ENCODE measurements around the gene MED29. TPM values are rescaled to one million over a fixed set of nuclear protein-coding genes. Genes with fewer than 3 reads are reported as not detected.

Gene MED29
- total RNA-seq, 1 experiment from 2014 or later = 37.1 TPM

DNA sequence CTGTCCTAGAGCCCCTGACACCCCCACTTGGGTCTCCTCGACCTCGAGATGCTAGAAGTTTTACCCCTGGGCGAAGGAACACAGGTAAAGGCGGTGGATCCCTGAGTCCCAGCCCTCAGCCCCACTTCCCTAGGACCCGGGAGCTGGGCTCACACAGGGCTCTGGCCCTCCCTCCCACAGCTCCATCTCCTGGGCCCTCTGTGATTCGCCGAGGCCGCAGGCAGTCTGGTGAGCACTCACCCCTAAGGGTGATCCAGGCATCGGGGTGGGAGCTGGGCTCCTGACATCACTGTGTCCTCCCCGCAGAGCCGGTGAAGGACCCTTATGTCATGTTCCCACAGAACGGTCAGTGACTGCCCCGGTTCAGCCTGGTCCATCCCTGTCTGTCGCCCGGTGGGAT, 29.6 kb downstream of the MED29 start:
- ChIA-PET POLR2A (ENCODE audit: low non-redundant PET) (interaction anchor here (1.5 kb wide), 1 partner anchor 15 kb away, joined by 7 read pairs; the partner anchor contains the start of gene RPS16), CTCF (interaction anchor here (0.6 kb wide), 1 partner anchor 248 kb away, joined by 5 read pairs; no protein-coding TSS in a partner anchor)
- Histone ChIP-seq H3K4me1 (ENCODE audit: insufficient read depth, low read length, poor library complexity, severe bottlenecking) (peaks cover 2% of the 10 kb centered on the region), H3K9me3 (ENCODE audit: low read depth, low read length, poor library complexity, severe bottlenecking) (no peaks in the 10 kb centered on the region), H3K27me3 (replicated peaks; ENCODE audit: insufficient read depth, low read depth, low read length, poor library complexity) (no peaks in the 10 kb centered on the region), H3K27ac (ENCODE audit: low read depth, low read length, poor library complexity, severe bottlenecking) (no peak overlapping the region), H3K4me3 (ENCODE audit: low read depth, low read length, poor library complexity, severe bottlenecking) (no peak overlapping the region), H3K36me3 (ENCODE audit: insufficient read depth, low read length, poor library complexity, severe bottlenecking) (peaks cover 55% of the 10 kb centered on the region)
- no peak for DNase-seq (ENCODE audit: low spot score)
- no peak for TF ChIP-seq EZH2 (IDR thresholded peaks at IDR 0.05; ENCODE audit: borderline replicate concordance, low read depth, low read length, poor library complexity, severe bottlenecking)
- TF ChIP-seq, protein P1, sequence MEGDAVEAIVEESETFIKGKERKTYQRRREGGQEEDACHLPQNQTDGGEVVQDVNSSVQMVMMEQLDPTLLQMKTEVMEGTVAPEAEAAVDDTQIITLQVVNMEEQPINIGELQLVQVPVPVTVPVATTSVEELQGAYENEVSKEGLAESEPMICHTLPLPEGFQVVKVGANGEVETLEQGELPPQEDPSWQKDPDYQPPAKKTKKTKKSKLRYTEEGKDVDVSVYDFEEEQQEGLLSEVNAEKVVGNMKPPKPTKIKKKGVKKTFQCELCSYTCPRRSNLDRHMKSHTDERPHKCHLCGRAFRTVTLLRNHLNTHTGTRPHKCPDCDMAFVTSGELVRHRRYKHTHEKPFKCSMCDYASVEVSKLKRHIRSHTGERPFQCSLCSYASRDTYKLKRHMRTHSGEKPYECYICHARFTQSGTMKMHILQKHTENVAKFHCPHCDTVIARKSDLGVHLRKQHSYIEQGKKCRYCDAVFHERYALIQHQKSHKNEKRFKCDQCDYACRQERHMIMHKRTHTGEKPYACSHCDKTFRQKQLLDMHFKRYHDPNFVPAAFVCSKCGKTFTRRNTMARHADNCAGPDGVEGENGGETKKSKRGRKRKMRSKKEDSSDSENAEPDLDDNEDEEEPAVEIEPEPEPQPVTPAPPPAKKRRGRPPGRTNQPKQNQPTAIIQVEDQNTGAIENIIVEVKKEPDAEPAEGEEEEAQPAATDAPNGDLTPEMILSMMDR (conservative IDR thresholded peaks at IDR 0.05; ENCODE audit: low read depth, low read length) = no peak
- no TSS peak for BruUV-seq (replicated peaks)
- intact Hi-C loops (cut with micrococcal nuclease; ENCODE audit: unreplicated experiment) = no loop called here

DNA sequence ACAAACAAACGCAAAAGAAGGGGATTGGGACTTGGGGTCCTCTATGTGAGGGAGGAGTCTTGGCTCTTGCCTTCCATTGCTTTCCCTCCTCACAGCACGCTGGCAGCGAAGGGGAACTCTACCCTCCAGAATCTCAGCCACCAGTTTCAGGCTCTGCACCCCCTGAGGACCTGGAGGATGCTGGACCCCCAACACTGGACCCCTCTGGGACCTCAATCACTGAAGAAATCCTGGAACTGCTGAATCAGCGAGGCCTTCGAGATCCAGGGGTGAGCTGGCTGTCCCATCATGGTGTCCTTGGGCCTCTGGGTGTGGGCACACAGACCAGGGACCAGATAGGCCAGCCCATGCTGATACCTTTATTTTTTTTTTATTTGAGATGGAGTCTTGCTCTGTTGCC, 30.8 kb downstream of the MED29 start:
- ChIA-PET POLR2A (ENCODE audit: low non-redundant PET) (interaction anchor here (1.5 kb wide), 1 partner anchor 14 kb away, joined by 7 read pairs; the partner anchor contains the start of gene RPS16), CTCF (no interaction called here)
- Histone ChIP-seq H3K4me3 (ENCODE audit: low read depth, low read length, poor library complexity, severe bottlenecking) (no peak overlapping the region), H3K27me3 (replicated peaks; ENCODE audit: insufficient read depth, low read depth, low read length, poor library complexity) (no peaks in the 10 kb centered on the region), H3K27ac (ENCODE audit: low read depth, low read length, poor library complexity, severe bottlenecking) (no peak overlapping the region), H3K36me3 (ENCODE audit: insufficient read depth, low read length, poor library complexity, severe bottlenecking) (peaks cover 44% of the 10 kb centered on the region), H3K9me3 (ENCODE audit: low read depth, low read length, poor library complexity, severe bottlenecking) (no peaks in the 10 kb centered on the region), H3K4me1 (ENCODE audit: insufficient read depth, low read length, poor library complexity, severe bottlenecking) (no peaks in the 10 kb centered on the region)
- DNase-seq (ENCODE audit: low spot score) = no peak
- intact Hi-C loops (cut with micrococcal nuclease; ENCODE audit: unreplicated experiment) = no loop called here
- TF ChIP-seq, protein P1 (conservative IDR thresholded peaks at IDR 0.05; ENCODE audit: low read depth, low read length) = no peak
- no peak for TF ChIP-seq EZH2 (IDR thresholded peaks at IDR 0.05; ENCODE audit: borderline replicate concordance, low read depth, low read length, poor library complexity, severe bottlenecking)
- BruUV-seq (replicated peaks) = no TSS peak

DNA sequence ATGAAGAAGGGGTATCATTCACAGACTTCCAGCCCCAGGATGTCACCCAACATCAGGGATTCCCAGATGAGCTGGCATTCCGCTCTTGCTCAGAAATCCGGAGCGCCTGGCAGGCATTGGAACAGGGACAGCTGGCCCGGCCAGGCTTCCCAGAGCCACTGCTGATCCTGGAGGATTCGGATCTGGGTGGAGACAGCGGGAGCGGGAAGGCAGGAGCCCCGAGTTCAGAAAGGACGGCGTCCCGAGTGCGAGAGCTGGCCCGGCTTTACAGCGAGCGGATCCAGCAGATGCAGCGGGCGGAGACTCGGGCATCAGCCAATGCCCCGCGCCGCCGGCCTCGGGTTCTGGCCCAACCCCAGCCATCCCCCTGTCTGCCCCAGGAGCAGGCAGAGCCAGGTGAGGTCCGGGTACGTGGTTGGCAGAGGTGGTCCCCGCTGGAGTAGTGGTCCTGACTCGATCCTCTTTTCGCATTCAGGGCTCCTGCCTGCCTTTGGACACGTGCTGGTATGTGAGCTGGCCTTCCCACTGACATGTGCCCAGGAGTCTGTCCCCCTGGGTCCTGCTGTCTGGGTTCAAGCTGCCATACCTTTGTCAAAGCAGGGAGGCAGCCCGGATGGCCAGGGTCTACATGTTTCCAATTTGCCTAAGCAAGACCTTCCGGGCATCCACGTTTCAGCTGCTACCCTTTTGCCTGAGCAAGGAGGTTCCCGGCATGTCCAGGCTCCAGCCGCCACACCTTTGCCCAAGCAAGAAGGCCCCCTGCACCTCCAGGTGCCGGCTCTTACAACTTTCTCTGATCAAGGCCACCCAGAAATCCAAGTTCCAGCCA, 32.3 kb downstream of the MED29 start:
- Histone ChIP-seq H3K9me3 (ENCODE audit: low read depth, low read length, poor library complexity, severe bottlenecking) (no peaks in the 10 kb centered on the region), H3K27me3 (replicated peaks; ENCODE audit: insufficient read depth, low read depth, low read length, poor library complexity) (no peaks in the 10 kb centered on the region), H3K36me3 (ENCODE audit: insufficient read depth, low read length, poor library complexity, severe bottlenecking) (peaks cover 33% of the 10 kb centered on the region), H3K27ac (ENCODE audit: low read depth, low read length, poor library complexity, severe bottlenecking) (no peak overlapping the region), H3K4me3 (ENCODE audit: low read depth, low read length, poor library complexity, severe bottlenecking) (no peak overlapping the region), H3K4me1 (ENCODE audit: insufficient read depth, low read length, poor library complexity, severe bottlenecking) (peaks cover 5% of the 10 kb centered on the region)
- ChIA-PET CTCF (no interaction called here), POLR2A (ENCODE audit: low non-redundant PET) (no interaction called here)
- intact Hi-C loops (cut with micrococcal nuclease; ENCODE audit: unreplicated experiment) = no loop called here
- BruUV-seq (replicated peaks) = no TSS peak
- DNase-seq (ENCODE audit: low spot score) = no peak
- TF ChIP-seq EZH2 (IDR thresholded peaks at IDR 0.05; ENCODE audit: borderline replicate concordance, low read depth, low read length, poor library complexity, severe bottlenecking) = no peak
- TF ChIP-seq, protein P1 (conservative IDR thresholded peaks at IDR 0.05; ENCODE audit: low read depth, low read length) = no peak

Data from A673 (cell line).